SH-SY5Y (cell line): ENCODE measurements around the gene VMP1.

ENCODE experiments used
- GATA2 ChIP-seq: IDR thresholded peaks from 2 replicates; pipeline ENCODE4 v1.6.1; 2011; ENCODE audit warnings: mild to moderate bottlenecking, low read depth, low read length
- GATA3 ChIP-seq: IDR thresholded peaks from 2 replicates; pipeline ENCODE4 v1.6.1; 2011; ENCODE audit warnings: low read depth, mild to moderate bottlenecking, low read length, moderate library complexity

GRCh38 chr17:59675231-59675630, 32.2 kb upstream of the VMP1 start:
- TF ChIP-seq GATA3 (no peak), GATA2 (no peak)
